Natural killer cell (primary cell): ENCODE results near the gene MYH10. TPM values are rescaled to one million over a fixed set of nuclear protein-coding genes. Genes with fewer than 3 reads are reported as not detected.

Source experiments
- ATAC-seq, 3 donors: fragments of 150-1000 bp in 2 of 3; fragments of 200-7000 bp in 1 of 3; cut with Tn5 transposase; 1 replicate in 1 of 3; 2 replicates in 2 of 3; pipeline ENCODE4 v1.10.0; 2021; ENCODE audit warnings: mild to moderate bottlenecking in 2 of 3, moderate library complexity in 2 of 3
- DNase-seq, 2 donors: peaks; one replicate each; pipeline versions ENCODE4 v3.0.0 to v3.0.0-alpha.2; 2013 to 2021; ENCODE audit warnings: mixed read lengths in 1 of 2
- H3K27ac ChIP-seq: one replicate; pipeline ENCODE4 v1.5.1; 2013; ENCODE audit warnings: mild to moderate bottlenecking, low read length
- H3K27me3 ChIP-seq: one replicate; pipeline ENCODE4 v1.6.1; 2013; ENCODE audit warnings: low read length; ENCODE audit not compliant: control insufficient read depth, insufficient read depth
- H3K36me3 ChIP-seq: one replicate; pipeline ENCODE4 v1.6.1; 2013; ENCODE audit warnings: low read length; ENCODE audit not compliant: control insufficient read depth, insufficient read depth
- H3K4me1 ChIP-seq: one replicate; pipeline ENCODE4 v1.6.1; 2013; ENCODE audit warnings: low read length; ENCODE audit not compliant: control insufficient read depth, insufficient read depth
- H3K4me3 ChIP-seq: one replicate; pipeline ENCODE4 v1.5.1; 2013; ENCODE audit warnings: low read length
- H3K9me3 ChIP-seq: one replicate; pipeline ENCODE4 v1.6.1; 2013; ENCODE audit warnings: low read length; ENCODE audit not compliant: control insufficient read depth, insufficient read depth
- H3K27ac Mint-ChIP-seq, 2 donors: one replicate each; pipeline ENCODE4 v1.8.0; 2022; ENCODE audit warnings: mild to moderate bottlenecking in 2 of 2, mixed read lengths in 2 of 2, moderate library complexity in 1 of 2
- H3K27me3 Mint-ChIP-seq, 2 donors: one replicate each; pipeline ENCODE4 v1.8.0; 2022; ENCODE audit warnings: low read depth in 2 of 2, mixed read lengths in 2 of 2
- H3K36me3 Mint-ChIP-seq: one replicate; pipeline ENCODE4 v1.8.0; 2022; ENCODE audit warnings: mixed read lengths
- H3K4me1 Mint-ChIP-seq, 2 donors: one replicate each; pipeline ENCODE4 v1.8.0; 2022; ENCODE audit warnings: mixed read lengths in 2 of 2
- H3K4me3 Mint-ChIP-seq: one replicate; pipeline ENCODE4 v1.8.0; 2022; ENCODE audit warnings: mild to moderate bottlenecking, moderate library complexity, mixed read lengths
- H3K9me3 Mint-ChIP-seq, 2 donors: one replicate each; pipeline ENCODE4 v1.8.0; 2022; ENCODE audit warnings: mixed read lengths in 2 of 2
- WGBS: methylation state at CpG from one replicate; pipeline ENCODE4 v1.1.7; 2013; ENCODE audit warnings: missing lambda C conversion rate; ENCODE audit not compliant: insufficient coverage; 5-methylcytosine and 5-hydroxymethylcytosine counted together
- intact Hi-C: fragments of 100-400 bp; cut with micrococcal nuclease; formaldehyde crosslinking; loops from one replicate; pipeline ENCODE4 v1.14.2; 2022
- total RNA-seq, 4 donors: library from RNA; stranded (reverse); fragments of 120-200 nt in 1 of 4; gene quantifications; one replicate each; pipeline versions ENCODE4 v1.2.3 to v1.2.4, GENCODE V29; 2013 to 2022
- TF ChIP-seq, protein P1 (sequence below): fragments of 200-600 bp; IDR thresholded peaks from one replicate; pipeline ENCODE4 v1.8.0; 2022; ENCODE audit warnings: antibody characterized with exemption

MYH10 gene
- total RNA-seq, 3 donors from 2014 or later (not counting 1 experiment from before 2014, with no cell fraction given) = 0.28 to 1.5 (median 1.0) TPM

GRCh38 chr17:8606401-8606800 is 24.1 kb downstream of the MYH10 start:
- WGBS = 88% methylated on average over 3 of the region's 3 CpGs
- DNase-seq (no peak), ATAC-seq (no peak)
- Histone ChIP-seq H3K4me3 (no peak overlapping the region), H3K36me3 (no peaks in the 10 kb centered on the region), H3K9me3 (no peaks in the 10 kb centered on the region), H3K27ac (no peak overlapping the region), H3K4me1 (no peaks in the 10 kb centered on the region), H3K27me3 (peaks cover 2% of the 10 kb centered on the region)
- Mint-ChIP-seq H3K4me3 (no peak overlapping the region), H3K4me1 (no peaks in the 10 kb centered on the region), H3K27ac (no peak overlapping the region), H3K36me3 (no peaks in the 10 kb centered on the region), H3K9me3 (no peaks in the 10 kb centered on the region), H3K27me3 (peaks cover 19 to 25% of the 10 kb centered on the region in 2 donors)
- intact Hi-C loops = no loop called here
- TF ChIP-seq, protein P1, sequence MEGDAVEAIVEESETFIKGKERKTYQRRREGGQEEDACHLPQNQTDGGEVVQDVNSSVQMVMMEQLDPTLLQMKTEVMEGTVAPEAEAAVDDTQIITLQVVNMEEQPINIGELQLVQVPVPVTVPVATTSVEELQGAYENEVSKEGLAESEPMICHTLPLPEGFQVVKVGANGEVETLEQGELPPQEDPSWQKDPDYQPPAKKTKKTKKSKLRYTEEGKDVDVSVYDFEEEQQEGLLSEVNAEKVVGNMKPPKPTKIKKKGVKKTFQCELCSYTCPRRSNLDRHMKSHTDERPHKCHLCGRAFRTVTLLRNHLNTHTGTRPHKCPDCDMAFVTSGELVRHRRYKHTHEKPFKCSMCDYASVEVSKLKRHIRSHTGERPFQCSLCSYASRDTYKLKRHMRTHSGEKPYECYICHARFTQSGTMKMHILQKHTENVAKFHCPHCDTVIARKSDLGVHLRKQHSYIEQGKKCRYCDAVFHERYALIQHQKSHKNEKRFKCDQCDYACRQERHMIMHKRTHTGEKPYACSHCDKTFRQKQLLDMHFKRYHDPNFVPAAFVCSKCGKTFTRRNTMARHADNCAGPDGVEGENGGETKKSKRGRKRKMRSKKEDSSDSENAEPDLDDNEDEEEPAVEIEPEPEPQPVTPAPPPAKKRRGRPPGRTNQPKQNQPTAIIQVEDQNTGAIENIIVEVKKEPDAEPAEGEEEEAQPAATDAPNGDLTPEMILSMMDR = no peak

GRCh38 chr17:8602679-8603078 is 27.8 kb downstream of the MYH10 start:
- Mint-ChIP-seq H3K27me3 (peaks cover 6 to 12% of the 10 kb centered on the region in 2 donors), H3K4me3 (no peak overlapping the region), H3K36me3 (no peaks in the 10 kb centered on the region), H3K4me1 (no peaks in the 10 kb centered on the region), H3K27ac (no peak overlapping the region), H3K9me3 (no peaks in the 10 kb centered on the region)
- Histone ChIP-seq H3K4me1 (no peaks in the 10 kb centered on the region), H3K27me3 (no peaks in the 10 kb centered on the region), H3K4me3 (no peak overlapping the region), H3K9me3 (no peaks in the 10 kb centered on the region), H3K36me3 (no peaks in the 10 kb centered on the region), H3K27ac (no peak overlapping the region)
- ATAC-seq = no peak
- DNase-seq = no peak
- TF ChIP-seq, protein P1 = no peak
- intact Hi-C loops = no loop called here

DNA sequence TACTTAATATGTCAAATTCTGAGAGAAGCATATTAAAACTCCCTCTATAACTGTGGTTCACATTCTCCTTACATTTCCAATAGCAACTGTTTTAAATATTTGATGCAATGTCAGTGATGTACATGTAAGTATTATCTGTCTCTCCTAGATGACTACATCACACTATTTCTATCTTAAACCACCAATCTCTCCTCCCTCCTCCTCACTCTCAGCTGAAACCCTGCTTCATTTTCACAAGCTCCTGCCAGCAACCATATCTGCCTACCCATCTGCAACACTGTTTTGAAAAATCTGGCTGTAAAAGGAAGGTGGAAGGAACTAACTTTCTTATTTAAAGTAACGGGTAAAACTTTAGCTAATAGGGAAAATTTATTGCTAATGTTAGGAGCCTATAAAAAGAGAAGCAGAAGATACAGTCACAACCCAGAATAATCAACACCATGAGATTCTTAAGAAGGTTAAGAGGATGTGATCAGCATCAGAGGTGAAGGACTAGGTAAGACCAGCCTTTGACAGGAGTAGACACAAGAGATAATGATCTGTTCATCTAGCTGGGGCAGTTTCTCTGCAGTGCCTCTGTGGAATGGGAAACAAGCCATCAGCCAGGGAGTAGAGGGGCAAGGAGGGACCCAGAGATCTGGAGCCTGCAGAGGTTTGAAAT is 31.0 kb downstream of the MYH10 start:
- H3K27me3 Mint-ChIP-seq = peaks cover 5 to 7% of the 10 kb centered on the region in 2 donors
- no peak overlapping the region for H3K27ac ChIP-seq
- intact Hi-C loops = no loop called here
- no peaks in the 10 kb centered on the region for H3K27me3 ChIP-seq
- no peaks in the 10 kb centered on the region for H3K36me3 ChIP-seq
- H3K4me1 ChIP-seq = no peaks in the 10 kb centered on the region
- no peaks in the 10 kb centered on the region for H3K4me1 Mint-ChIP-seq
- ATAC-seq (no peak), DNase-seq (no peak)
- H3K4me3 Mint-ChIP-seq = no peak overlapping the region
- H3K9me3 ChIP-seq = no peaks in the 10 kb centered on the region
- TF ChIP-seq, protein P1 = no peak
- H3K4me3 ChIP-seq = no peak overlapping the region
- no peak overlapping the region for H3K27ac Mint-ChIP-seq
- no peaks in the 10 kb centered on the region for H3K36me3 Mint-ChIP-seq
- no peaks in the 10 kb centered on the region for H3K9me3 Mint-ChIP-seq
- no CpG with 5 or more reads among the region's 1 CpG for WGBS

- DNase-seq (no peak), ATAC-seq (no peak)
- no peaks in the 10 kb centered on the region for H3K27me3 ChIP-seq
- Mint-ChIP-seq H3K27me3 (peaks cover 6 to 7% of the 10 kb centered on the region in 2 donors), H3K9me3 (no peaks in the 10 kb centered on the region), H3K36me3 (no peaks in the 10 kb centered on the region), H3K4me3 (no peak overlapping the region), H3K4me1 (no peaks in the 10 kb centered on the region), H3K27ac (no peak overlapping the region)
- H3K9me3 ChIP-seq = no peaks in the 10 kb centered on the region
- intact Hi-C loops = no loop called here
- H3K4me3 ChIP-seq = no peak overlapping the region
- no peaks in the 10 kb centered on the region for H3K36me3 ChIP-seq
- no peaks in the 10 kb centered on the region for H3K4me1 ChIP-seq
- no peak overlapping the region for H3K27ac ChIP-seq
- TF ChIP-seq, protein P1 = no peak
- no CpG with 5 or more reads among the region's 1 CpG for WGBS
These were observed 31.6 kb downstream of the MYH10 start for GRCh38 chr17:8598913-8599312.
